NCI-H526 treated with DMSO at 0.1 percent for 48 hours (cell line): ENCODE measurements around the gene PLVAP.

ENCODE experiments used
- DNase-seq: peaks from one replicate; lab custom pipeline; 2025; lab: John Stamatoyannopoulos, UW

The PLVAP gene, protein sequence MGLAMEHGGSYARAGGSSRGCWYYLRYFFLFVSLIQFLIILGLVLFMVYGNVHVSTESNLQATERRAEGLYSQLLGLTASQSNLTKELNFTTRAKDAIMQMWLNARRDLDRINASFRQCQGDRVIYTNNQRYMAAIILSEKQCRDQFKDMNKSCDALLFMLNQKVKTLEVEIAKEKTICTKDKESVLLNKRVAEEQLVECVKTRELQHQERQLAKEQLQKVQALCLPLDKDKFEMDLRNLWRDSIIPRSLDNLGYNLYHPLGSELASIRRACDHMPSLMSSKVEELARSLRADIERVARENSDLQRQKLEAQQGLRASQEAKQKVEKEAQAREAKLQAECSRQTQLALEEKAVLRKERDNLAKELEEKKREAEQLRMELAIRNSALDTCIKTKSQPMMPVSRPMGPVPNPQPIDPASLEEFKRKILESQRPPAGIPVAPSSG

GRCh38 chr19:17376935-17377600, at the start of gene PLVAP:
PLVAP (minus strand) TSS chr19:17377342; CDS start chr19:17377288, 54 bp downstream.
- DNase-seq: no peak

DNA sequence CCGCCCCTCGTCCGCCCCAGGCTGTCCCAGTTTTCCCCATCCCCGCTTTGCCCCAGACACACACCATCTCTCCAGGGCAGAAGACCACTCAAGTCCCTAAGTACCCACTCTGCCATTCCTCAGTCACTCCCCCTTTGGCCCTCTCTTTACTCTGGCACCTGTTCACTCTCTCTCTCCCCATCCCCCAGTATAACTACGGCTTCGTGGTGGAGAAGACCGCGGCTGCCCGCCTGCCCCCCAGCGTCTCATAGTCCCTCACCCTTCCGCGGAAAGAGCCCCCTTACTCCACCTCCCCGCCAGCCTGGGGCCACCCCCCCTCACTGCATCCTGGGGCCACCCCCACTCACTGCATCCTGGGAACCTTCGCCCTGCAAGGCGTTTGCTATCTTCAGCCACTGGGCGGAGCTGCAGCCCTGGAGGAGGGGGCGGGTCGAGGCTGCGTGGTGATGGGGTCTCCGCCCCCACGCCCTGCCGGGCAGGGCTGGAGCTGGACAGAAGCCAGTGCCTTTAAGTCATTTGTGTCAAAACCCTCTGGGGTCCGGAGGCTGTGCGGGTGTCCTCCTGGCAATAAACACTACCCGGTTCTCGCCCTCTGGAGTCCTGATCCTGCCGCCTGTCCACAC, 47.7 kb upstream of the PLVAP start:
- DNase-seq: no peak

GRCh38 chr19:17423429-17424208, 46.5 kb upstream of the PLVAP start:
- DNase-seq: no peak

- DNase-seq: no peak
Measured at GRCh38 chr19:17421942-17422341, 44.8 kb upstream of the PLVAP start.

DNA sequence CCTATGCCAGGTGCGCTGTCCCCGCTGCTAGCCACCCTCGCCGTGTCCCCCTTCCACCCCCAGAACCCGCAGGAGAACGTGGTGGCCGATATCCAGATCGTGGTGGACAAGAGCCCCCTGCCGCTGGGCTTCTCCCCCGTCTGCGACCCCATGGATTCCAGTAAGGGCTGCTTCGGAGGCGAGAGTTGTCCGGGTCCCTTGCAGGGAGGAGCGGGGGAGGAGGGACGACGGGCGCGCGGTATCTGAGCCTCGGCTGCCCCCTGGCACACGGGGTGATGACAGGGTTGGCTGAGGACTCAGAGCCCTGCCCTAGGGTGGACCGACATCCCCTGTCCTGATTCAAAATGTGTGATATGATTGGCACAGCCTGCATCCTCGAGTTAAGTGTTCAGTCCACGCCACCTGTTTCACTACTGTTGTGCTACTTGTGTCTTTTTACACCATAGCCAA, 43.4 kb upstream of the PLVAP start:
- no peak for DNase-seq

GRCh38 chr19:17419621-17420474, 42.7 kb upstream of the PLVAP start, which contains the start of gene MVB12A:
MVB12A (plus strand) TSS chr19:17420047; CDS start chr19:17420136, 89 bp downstream.
- peak; percentile 83 for DNase-seq

DNA sequence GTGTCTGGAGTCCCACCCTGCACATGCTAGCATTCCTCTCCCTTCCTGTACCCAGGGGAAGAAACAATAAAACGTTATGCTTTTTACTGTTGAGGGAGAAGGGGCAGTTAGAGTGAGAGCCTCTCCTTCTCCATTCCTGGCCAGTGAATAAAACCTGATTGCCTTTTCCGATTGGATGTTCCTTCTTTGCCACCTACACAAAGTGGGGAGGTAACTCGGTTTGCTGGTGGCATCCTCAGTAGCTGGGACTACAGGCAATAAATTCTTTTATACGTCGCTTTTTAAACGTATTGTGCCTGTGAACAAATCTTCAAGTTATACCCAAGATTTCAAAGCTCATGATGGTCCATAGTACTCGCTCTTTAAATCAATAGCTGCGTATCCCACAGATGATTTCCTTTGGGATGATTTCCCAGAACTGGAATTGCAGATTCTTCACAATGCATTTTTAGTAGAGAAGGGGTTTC, 42.0 kb upstream of the PLVAP start:
- no peak for DNase-seq

DNA sequence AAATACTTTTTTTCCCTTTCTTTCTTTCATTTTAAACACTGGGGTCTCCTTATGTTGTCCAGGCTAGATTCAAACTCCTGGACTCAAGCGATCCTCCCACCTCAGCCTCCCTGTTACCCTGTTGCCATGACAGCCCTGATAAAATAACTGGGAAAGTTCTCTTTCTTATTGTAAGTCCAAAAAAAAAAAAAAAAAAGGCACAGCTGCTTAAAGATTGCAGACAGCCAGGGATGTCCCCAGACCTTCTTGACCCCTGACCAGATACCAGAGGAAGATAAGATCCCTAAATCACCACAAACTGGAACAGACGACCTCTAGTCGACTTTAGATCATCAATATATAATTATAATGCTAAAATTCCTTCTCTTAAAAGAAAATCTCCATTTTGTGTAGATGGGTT, 41.6 kb upstream of the PLVAP start:
- DNase-seq: no peak

GRCh38 chr19:17415121-17415520, 38.0 kb upstream of the PLVAP start:
- DNase-seq: no peak

GRCh38 chr19:17414097-17414496, 37.0 kb upstream of the PLVAP start:
- DNase-seq: no peak

DNA sequence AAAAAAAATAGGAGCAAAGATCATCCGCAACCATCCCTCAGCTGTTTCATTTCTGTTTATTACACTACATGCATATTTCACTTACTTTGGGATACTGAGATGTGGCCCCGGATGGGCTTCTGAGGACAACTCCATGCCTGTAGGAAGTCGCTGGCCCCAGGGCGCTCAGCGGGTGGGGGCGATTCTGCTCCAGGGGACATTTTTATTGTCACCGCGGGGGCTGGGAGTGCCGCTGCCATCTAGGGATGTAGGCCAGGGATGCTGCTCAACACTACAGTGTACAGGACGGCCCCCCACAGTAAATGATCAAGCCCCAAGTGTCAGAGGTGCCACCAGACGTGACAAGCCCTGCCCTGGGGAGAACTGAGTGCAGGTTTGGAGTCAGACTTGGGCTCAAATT, 34.7 kb upstream of the PLVAP start:
- DNase-seq: no peak

DNA sequence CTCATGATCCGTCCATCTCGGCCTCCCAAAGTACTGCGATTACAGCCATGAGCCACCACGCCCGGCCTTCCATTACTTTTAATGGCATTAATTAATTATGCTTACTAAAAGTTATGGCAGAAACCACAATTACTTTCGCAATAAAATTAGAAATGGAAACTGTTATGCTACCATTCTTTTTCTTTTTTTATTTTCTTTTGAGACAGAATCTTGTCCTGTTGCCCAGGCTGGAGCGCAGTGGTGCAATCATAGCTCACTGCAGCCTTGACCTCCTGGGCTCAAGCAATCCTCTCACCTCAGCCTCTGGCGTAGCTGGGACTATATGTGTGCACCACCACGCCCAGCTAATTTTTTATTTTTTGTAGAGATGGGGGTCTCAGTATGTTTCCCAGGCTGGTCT, 32.8 kb upstream of the PLVAP start:
- no peak for DNase-seq

DNA sequence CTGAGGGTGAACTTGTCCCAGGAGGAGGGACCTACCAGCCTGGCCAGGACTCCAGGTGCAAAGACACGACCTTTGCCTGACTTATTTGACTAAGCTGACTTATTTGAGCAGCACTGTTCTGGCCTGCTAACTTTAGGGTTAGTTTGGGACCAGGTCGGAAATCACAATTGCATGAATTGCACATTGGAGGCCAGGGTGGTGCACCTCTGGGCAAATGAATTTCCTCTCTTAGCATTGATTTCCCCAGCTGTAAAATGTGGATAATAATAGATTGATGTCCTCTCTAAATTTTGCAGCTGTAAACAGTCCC, 29.7 kb upstream of the PLVAP start:
- DNase-seq: no peak

DNA sequence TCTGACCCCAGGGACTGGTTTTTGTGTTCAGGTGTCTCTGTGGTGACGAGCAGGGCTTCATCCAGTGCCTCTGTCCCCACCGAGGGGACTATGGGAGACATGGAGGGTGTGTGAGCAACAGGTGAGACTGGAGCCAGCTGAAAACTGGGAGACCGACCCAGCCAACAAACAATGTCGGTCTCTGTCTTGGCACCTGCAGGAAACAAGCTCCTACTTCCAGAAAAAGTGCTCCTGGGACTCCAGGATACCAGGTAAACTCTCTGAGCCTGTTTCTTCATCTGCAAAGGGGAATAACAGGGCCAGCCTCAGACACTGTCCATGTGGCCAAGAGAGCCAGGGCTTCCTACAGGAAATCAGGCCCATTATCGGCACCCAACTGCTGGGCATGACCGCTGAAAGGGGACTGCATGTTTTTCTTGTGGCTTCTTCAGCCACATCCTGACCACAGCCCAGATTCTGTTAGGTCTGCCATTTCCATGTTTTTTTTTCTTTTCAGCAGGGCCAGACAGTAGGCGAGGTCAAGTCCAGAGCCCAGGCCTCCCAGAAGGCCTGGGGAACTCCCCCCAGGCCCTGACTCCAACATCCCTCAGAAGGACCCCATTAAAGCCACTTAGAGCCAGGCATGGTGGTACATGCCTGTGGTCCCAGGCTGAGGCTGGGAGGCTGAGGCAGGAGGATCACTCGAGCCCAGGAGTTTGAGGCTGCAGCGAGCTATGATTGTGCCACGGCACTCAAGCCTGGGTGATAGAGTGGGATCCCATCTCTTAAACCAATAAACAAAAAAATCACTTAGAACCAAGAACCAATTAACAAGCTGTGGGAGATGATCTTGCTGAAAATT, 29.1 kb upstream of the PLVAP start:
- no peak for DNase-seq

DNA sequence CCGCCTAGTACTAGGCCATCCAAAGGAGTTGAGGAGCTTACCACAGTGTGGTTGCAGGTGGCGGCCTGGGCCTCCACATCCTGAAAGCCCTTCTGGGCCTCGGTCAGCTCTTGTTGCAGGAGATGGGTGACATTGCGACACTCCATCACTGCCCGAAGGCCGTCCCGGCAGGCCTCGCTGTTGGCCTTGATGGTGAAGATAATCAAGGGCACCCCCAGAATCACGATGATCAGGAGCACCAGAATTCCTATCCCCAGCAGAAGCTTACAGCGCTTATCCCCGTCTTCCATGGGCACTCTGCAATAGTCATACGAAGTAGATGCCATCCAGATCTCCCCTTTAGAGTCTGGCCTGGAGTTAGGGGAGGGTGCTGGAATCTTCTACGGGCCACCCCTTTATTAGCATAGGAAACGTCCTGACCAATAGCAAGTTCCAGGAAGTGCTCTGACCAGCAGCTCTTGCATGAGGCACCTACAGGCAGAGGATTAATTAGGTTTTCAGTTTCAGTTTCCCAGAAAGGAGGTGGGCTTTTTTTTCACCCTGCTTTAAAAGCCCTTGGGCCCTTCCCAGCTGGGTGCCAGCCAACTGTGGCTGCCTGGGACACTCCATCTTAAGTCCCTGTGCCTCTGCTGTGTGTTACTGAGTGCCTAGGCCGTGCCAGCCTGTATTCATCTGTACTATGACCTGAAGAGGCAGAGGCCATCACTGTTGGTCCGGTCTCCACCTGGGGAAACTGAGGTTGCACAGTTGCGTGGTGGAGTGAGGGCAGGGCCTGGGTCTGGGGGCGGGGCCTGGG, 28.3 kb upstream of the PLVAP start, which contains the start of gene BST2:
Gene BST2, minus strand, starts transcription at position 381 of the 796 bp plus-strand sequence. Its CDS starts 55 bp downstream, at position 326.
- DNase-seq: no peak

DNA sequence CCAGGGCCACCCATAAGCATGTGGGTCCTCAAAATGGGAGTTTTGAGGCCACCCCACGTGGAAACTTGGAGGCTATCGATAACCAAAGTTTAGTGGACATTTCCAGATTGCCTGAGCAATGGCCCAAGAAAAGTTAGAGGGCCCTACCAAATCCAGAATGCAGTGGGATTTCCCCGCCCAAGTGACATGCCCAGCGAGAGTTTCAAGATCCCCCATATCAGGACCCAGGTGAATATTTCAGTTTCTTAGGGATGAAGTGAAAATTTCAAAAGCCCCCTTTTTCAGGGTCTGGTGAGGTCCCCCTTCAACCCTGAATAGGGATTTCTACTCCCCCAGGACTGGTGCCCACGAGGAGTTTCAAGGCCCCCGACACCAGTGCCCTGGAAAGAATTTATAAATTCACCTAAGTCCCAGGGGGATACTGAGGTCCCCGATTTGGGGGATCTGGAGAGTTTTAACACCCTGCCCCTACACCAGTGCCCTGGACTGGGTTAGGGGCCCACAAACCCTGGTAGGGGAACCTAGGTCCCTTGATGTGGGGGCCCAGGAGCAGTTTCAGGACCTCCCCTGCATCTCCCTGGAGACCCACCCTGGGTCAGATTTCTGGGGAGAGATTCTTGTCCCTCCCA, 27.6 kb upstream of the PLVAP start:
- no peak for DNase-seq

DNA sequence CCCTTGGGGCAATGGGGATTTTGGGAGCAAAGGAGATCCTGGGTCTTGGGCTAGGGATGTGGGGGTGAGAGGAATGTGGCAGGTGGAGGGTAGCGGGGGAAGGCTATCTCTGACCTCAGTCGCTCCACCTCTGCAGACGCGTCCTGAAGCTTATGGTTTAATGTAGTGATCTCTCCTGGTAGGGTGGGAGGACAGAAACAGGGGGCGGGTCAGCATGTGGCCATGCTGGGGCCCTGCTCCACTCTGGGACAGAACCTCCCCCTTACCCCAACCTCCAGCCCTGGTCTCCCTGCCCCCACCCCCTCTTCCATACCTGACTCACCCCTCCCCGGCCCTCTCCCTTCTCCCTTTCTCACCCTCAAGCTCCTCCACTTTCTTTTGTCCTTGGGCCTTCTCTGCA, 26.9 kb upstream of the PLVAP start:
- DNase-seq: no peak

DNA sequence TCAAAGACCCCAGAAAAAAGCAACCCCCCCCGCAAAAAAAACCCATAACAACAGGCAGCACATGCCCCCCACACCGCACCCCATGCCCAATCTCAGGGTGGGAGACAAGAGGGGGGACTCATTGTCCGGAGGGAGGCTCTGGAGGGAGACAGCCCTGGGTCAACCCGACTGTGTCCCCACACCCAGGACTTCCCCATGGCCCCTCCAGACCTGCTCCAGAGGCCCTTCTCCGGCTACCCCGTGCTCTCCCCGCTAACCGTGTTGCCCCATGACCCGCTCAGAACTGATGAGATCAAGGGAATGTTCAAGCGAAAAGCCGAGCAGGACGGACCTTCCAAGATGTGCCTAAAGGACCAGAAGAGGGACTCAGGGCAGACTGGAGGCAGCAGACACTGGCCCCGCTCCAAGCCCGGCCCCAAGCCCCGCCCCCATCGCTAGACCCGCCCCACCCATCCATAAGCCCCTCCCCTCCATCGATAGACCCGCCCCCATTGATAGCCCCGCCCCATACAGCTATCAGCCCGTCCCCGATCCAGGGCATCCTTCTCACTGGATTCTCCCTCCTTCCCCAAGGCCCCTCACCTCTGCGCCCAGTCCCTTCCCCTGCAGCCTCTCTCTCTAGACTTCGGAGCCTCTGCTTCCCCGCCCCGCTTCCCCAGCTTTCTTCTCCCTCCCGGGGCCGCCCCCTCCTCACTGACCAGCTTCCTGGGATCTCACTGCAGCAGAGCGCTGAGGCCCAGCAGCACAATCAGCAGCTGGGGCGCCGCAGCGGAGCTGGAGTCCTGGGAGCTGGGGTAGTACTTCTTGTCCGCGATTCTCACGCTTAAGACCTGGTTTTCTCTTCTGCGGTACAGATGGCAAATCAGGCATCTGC, 26.1 kb upstream of the PLVAP start:
- DNase-seq: no peak
